ENCODE data around the gene SAMHD1. TPM values are rescaled to one million over a fixed set of nuclear protein-coding genes. Genes with fewer than 3 reads are reported as not detected.

Gene SAMHD1
- total and polyA plus RNA-seq, 2 of the 13 experiments (the other 11 are each of a cell fraction or from before 2014, with no cell fraction given): 16.9 to 43.5 TPM

GRCh38 chr20:36861875-36862801 lies 89.4 kb downstream of the SAMHD1 start (continued):
- TF ChIP-seq, protein P1, sequence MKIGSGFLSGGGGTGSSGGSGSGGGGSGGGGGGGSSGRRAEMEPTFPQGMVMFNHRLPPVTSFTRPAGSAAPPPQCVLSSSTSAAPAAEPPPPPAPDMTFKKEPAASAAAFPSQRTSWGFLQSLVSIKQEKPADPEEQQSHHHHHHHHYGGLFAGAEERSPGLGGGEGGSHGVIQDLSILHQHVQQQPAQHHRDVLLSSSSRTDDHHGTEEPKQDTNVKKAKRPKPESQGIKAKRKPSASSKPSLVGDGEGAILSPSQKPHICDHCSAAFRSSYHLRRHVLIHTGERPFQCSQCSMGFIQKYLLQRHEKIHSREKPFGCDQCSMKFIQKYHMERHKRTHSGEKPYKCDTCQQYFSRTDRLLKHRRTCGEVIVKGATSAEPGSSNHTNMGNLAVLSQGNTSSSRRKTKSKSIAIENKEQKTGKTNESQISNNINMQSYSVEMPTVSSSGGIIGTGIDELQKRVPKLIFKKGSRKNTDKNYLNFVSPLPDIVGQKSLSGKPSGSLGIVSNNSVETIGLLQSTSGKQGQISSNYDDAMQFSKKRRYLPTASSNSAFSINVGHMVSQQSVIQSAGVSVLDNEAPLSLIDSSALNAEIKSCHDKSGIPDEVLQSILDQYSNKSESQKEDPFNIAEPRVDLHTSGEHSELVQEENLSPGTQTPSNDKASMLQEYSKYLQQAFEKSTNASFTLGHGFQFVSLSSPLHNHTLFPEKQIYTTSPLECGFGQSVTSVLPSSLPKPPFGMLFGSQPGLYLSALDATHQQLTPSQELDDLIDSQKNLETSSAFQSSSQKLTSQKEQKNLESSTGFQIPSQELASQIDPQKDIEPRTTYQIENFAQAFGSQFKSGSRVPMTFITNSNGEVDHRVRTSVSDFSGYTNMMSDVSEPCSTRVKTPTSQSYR (CRISPR knock-in tag; IDR thresholded peaks at IDR 0.05; ENCODE audit: borderline replicate concordance): peak; percentile 57; the same call in 1 of the 2 replicates
- TF ChIP-seq ZNF138 (CRISPR knock-in tag; IDR thresholded peaks at IDR 0.05; ENCODE audit: low read depth) (no peak), ZNF747 (CRISPR knock-in tag; IDR thresholded peaks at IDR 0.05; ENCODE audit: borderline replicate concordance) (0 out of 2 replicates have a peak, but pooled peaks have one; percentile 58), ZNF7 (CRISPR knock-in tag; IDR thresholded peaks at IDR 0.05) (no peak), ZNF572 (CRISPR knock-in tag; IDR thresholded peaks at IDR 0.05) (no peak; the same call in 1 of the 2 replicates), ZNF615 (CRISPR knock-in tag; IDR thresholded peaks at IDR 0.05; ENCODE audit: borderline replicate concordance) (no peak), BORCS8-MEF2B (CRISPR knock-in tag; IDR thresholded peaks at IDR 0.05) (peak; percentile 64; the same call in 1 of the 2 replicates), ZMYM3 (CRISPR knock-in tag; IDR thresholded peaks at IDR 0.05) (no peak), BCLAF1 (IDR thresholded peaks at IDR 0.05) (no peak), PCBP2 (optimal IDR thresholded peaks at IDR 0.05; ENCODE audit: low read depth, low read length, poor library complexity, severe bottlenecking) (no peak), HINFP (CRISPR knock-in tag; IDR thresholded peaks at IDR 0.05; ENCODE audit: low read depth) (no peak), ZNF598 (CRISPR knock-in tag; IDR thresholded peaks at IDR 0.05; ENCODE audit: borderline replicate concordance) (peak; percentile 73; the same call in 1 of the 2 replicates), FOSL2 (CRISPR knock-in tag; IDR thresholded peaks at IDR 0.05) (no peak), ESRRA (CRISPR knock-in tag; IDR thresholded peaks at IDR 0.05; ENCODE audit: low read depth) (0 out of 2 replicates have a peak, but pooled peaks have one; percentile 36), HOXA5 (CRISPR knock-in tag; IDR thresholded peaks at IDR 0.05) (0 out of 2 replicates have a peak, but pooled peaks have one; percentile 60), ZNF589 (CRISPR knock-in tag; conservative IDR thresholded peaks at IDR 0.05) (no peak), ZNF549 (CRISPR knock-in tag; IDR thresholded peaks at IDR 0.05) (no peak), ZSCAN25 (CRISPR knock-in tag; IDR thresholded peaks at IDR 0.05) (peak; percentile 49; the same call in 1 of the 2 replicates), ZNF513 (CRISPR knock-in tag; conservative IDR thresholded peaks at IDR 0.05) (0 out of 2 replicates have a peak, but pooled peaks have one; percentile 18)
